ENCODE results near the gene PIGN.

PIGN gene

GRCh38 chr18:62106271-62106670 is 80.6 kb downstream of the PIGN start:
- no peak for DNase-seq

GRCh38 chr18:62105376-62105775 is 81.5 kb downstream of the PIGN start:
- DNase-seq: no peak

GRCh38 chr18:62102221-62102620 is 84.6 kb downstream of the PIGN start:
- no peak for DNase-seq

- no peak for DNase-seq
These were observed 85.5 kb downstream of the PIGN start for GRCh38 chr18:62101321-62101721.

- no peak for DNase-seq
These were observed 87.9 kb downstream of the PIGN start for GRCh38 chr18:62098960-62099359.

- no peak for DNase-seq
These were observed 89.2 kb downstream of the PIGN start for GRCh38 chr18:62097698-62098097.

- no peak for DNase-seq
These were observed 95.3 kb downstream of the PIGN start for GRCh38 chr18:62091487-62092120.

- DNase-seq: no peak
These were observed 97.7 kb downstream of the PIGN start for GRCh38 chr18:62089174-62089573.

- DNase-seq: peak; percentile 25
These were observed 98.7 kb downstream of the PIGN start for GRCh38 chr18:62088156-62088555.

GRCh38 chr18:62085756-62086155 is 101.1 kb downstream of the PIGN start:
- DNase-seq: no peak

- DNase-seq: no peak
These were observed 105.0 kb downstream of the PIGN start for GRCh38 chr18:62081761-62082294.

- no peak for DNase-seq
These were observed 105.6 kb downstream of the PIGN start for GRCh38 chr18:62081248-62081647.

- no peak for DNase-seq
These were observed 106.5 kb downstream of the PIGN start for GRCh38 chr18:62080172-62080900.

GRCh38 chr18:62073461-62074281 is 113.2 kb downstream of the PIGN start:
- DNase-seq: no peak

GRCh38 chr18:62072370-62072769 is 114.5 kb downstream of the PIGN start:
- DNase-seq: no peak

- DNase-seq: no peak
These were observed 115.8 kb downstream of the PIGN start for GRCh38 chr18:62071071-62071470.

- DNase-seq: no peak
These were observed 116.6 kb downstream of the PIGN start for GRCh38 chr18:62070302-62070701.

GRCh38 chr18:62069556-62069955 is 117.3 kb downstream of the PIGN start:
- DNase-seq: no peak

- DNase-seq: no peak
These were observed 120.6 kb downstream of the PIGN start for GRCh38 chr18:62066102-62066818.

- DNase-seq: no peak
These were observed 122.5 kb downstream of the PIGN start for GRCh38 chr18:62064361-62064760.

- DNase-seq: no peak
These were observed 124.9 kb downstream of the PIGN start for GRCh38 chr18:62061821-62062478.

GRCh38 chr18:62060820-62061219 is 126.0 kb downstream of the PIGN start:
- DNase-seq: no peak

Data from CD4-positive, alpha-beta T cell treated with Interleukin-10 for 1 hour (primary cell).